CD4-positive, CD25-positive, alpha-beta regulatory T cell (primary cell): ENCODE results near the gene STK35. TPM values are rescaled to one million over a fixed set of nuclear protein-coding genes. Genes with fewer than 3 reads are reported as not detected.
A peak's percentile ranks its signal among the peaks of the same experiment; 100 is the strongest.

Source experiments
- ATAC-seq, 2 donors: fragments of 150-1000 bp; cut with Tn5 transposase; one replicate each; pipeline ENCODE4 v1.10.0; 2021; ENCODE audit warnings: low read depth in 2 of 2, moderate number of reproducible peaks in 2 of 2, moderate library complexity in 1 of 2
- DNase-seq, 3 donors: peaks; one replicate each; pipeline versions ENCODE4 v3.0.0 to v3.0.0-alpha.2; 2012 to 2022; ENCODE audit warnings: mixed read lengths in 1 of 3
- H3K27ac ChIP-seq: one replicate; pipeline ENCODE4 v1.7.0; 2013; ENCODE audit warnings: mild to moderate bottlenecking, low read length; ENCODE audit not compliant: insufficient read depth, poor library complexity, severe bottlenecking
- H3K27me3 ChIP-seq: one replicate; pipeline ENCODE4 v1.7.0; 2013; ENCODE audit warnings: low read length; ENCODE audit not compliant: control insufficient read depth, insufficient read depth
- H3K36me3 ChIP-seq: one replicate; pipeline ENCODE4 v1.7.0; 2013; ENCODE audit warnings: mild to moderate bottlenecking, low read length, moderate library complexity; ENCODE audit not compliant: control insufficient read depth, insufficient read depth
- H3K4me1 ChIP-seq: 2 replicates; pipeline ENCODE4 v1.7.0; 2013; ENCODE audit warnings: mild to moderate bottlenecking, low read length; ENCODE audit not compliant: insufficient read depth, control insufficient read depth, poor library complexity, severe bottlenecking
- H3K4me3 ChIP-seq: one replicate; pipeline ENCODE4 v1.7.0; 2013; ENCODE audit warnings: low read depth, mild to moderate bottlenecking, low read length, moderate library complexity
- H3K9me3 ChIP-seq, 2 experiments: 1 replicate in 1 of 2; 2 replicates in 1 of 2; pipeline ENCODE4 v1.7.0; 2013; ENCODE audit warnings: low read length in 2 of 2, mild to moderate bottlenecking in 1 of 2, moderate library complexity in 1 of 2; ENCODE audit not compliant: control insufficient read depth in 2 of 2
- H3K27ac Mint-ChIP-seq, 3 donors: one replicate each; pipeline ENCODE4 v1.8.0; 2020 to 2022; ENCODE audit warnings: mild to moderate bottlenecking in 3 of 3, mixed read lengths in 3 of 3, moderate library complexity in 2 of 3
- H3K27me3 Mint-ChIP-seq: one replicate; pipeline ENCODE4 v1.8.0; 2022; ENCODE audit warnings: mild to moderate bottlenecking, mixed read lengths
- H3K36me3 Mint-ChIP-seq: one replicate; pipeline ENCODE4 v1.8.0; 2020; ENCODE audit warnings: mixed read lengths
- H3K4me1 Mint-ChIP-seq, 4 donors: one replicate each; pipeline ENCODE4 v1.8.0; 2020 to 2022; ENCODE audit warnings: mixed read lengths in 4 of 4, mild to moderate bottlenecking in 1 of 4
- H3K4me3 Mint-ChIP-seq, 4 donors: one replicate each; pipeline ENCODE4 v1.8.0; 2020 to 2022; ENCODE audit warnings: mild to moderate bottlenecking in 4 of 4, mixed read lengths in 4 of 4, moderate library complexity in 3 of 4
- H3K9me3 Mint-ChIP-seq, 7 donors: one replicate each; pipeline ENCODE4 v1.8.0; 2020 to 2022; ENCODE audit warnings: mixed read lengths in 7 of 7, mild to moderate bottlenecking in 3 of 7, moderate library complexity in 2 of 7
- polyA plus RNA-seq, 4 donors: library from polyadenylated mRNA; unstranded; fragments of 300-500 nt; fragmentation: Illumina TruSeq; gene quantifications; one replicate each; pipeline ENCODE4 v1.2.3, GENCODE V29; 2021
- total RNA-seq: library from RNA; stranded (reverse); gene quantifications from one replicate; pipeline ENCODE4 v1.2.3, GENCODE V29; 2022

Gene STK35
- total and polyA plus RNA-seq, 5 donors from 2014 or later = 5.1 to 15.7 (median 7.6) TPM

- ATAC-seq (no peak), DNase-seq (no peak)
- no peaks in the 10 kb centered on the region for H3K9me3 ChIP-seq
- no peaks in the 10 kb centered on the region for H3K27me3 ChIP-seq
- H3K4me3 ChIP-seq = no peak overlapping the region
- Mint-ChIP-seq H3K4me1 (peaks cover 32 to 90% (median 70%) of the 10 kb centered on the region in 4 donors), H3K9me3 (no peaks in the 10 kb centered on the region), H3K4me3 (peak overlapping the region in 1 of 4 donors; percentile 17), H3K36me3 (peaks cover 32% of the 10 kb centered on the region), H3K27ac (no peak overlapping the region), H3K27me3 (no peaks in the 10 kb centered on the region)
- no peak overlapping the region for H3K27ac ChIP-seq
- H3K4me1 ChIP-seq = peaks cover 23% of the 10 kb centered on the region
- peaks cover 18% of the 10 kb centered on the region for H3K36me3 ChIP-seq
Observed at GRCh38 chr20:2122936-2123335, 21.3 kb downstream of the STK35 start.

- H3K27me3 Mint-ChIP-seq = no peaks in the 10 kb centered on the region
- H3K27ac ChIP-seq = no peak overlapping the region
Observed at GRCh38 chr20:2123720-2124119, 22.1 kb downstream of the STK35 start.

DNA sequence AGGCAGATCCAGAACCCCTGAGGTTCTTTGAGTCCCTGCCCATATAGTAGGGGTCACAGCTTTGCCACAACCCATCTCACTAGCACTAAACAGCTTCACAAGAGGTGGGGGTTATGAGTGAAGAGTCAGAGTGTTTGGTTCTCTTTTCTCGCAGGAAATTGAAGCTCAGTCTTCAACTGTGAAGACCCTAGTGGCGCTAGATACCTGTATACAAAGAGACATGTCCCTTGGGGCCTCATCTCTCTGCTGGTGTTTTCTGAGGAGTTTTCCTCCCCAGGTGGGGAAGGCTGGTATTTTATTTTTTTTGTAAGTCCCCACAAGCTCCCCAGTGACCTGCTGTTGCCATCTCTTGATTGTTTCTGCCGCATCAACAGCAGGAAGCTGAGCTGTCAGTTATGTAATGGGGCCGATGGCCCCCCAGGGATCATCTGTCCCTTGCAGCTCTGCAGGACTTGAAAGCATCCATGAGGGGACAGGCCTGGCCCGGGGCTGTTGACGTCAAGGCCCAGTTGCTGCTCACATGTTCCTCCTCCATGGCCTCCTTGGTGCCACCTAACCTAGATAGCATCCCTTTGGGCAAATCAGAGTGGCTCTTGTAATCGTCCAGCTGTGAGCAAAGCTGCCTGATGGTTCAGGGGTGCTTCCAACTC lies 23.1 kb downstream of the STK35 start:
- Mint-ChIP-seq H3K27ac (peak overlapping the region in 1 of 3 donors; percentile 40), H3K4me1 (peaks cover 25 to 87% (median 70%) of the 10 kb centered on the region in 4 donors), H3K4me3 (no peak overlapping the region), H3K27me3 (no peaks in the 10 kb centered on the region), H3K9me3 (no peaks in the 10 kb centered on the region), H3K36me3 (peaks cover 27% of the 10 kb centered on the region)
- ATAC-seq (no peak), DNase-seq (no peak)
- no peaks in the 10 kb centered on the region for H3K9me3 ChIP-seq
- no peak overlapping the region for H3K4me3 ChIP-seq
- H3K4me1 ChIP-seq = peaks cover 10% of the 10 kb centered on the region
- peaks cover 14% of the 10 kb centered on the region for H3K36me3 ChIP-seq
- H3K27me3 ChIP-seq = no peaks in the 10 kb centered on the region
- no peak overlapping the region for H3K27ac ChIP-seq

More at GRCh38 chr20:2123720-2124119, 22.1 kb downstream of the STK35 start:
- Histone ChIP-seq H3K9me3 (no peaks in the 10 kb centered on the region), H3K36me3 (peaks cover 17% of the 10 kb centered on the region), H3K4me1 (peaks cover 15% of the 10 kb centered on the region), H3K4me3 (no peak overlapping the region), H3K27me3 (no peaks in the 10 kb centered on the region)
- H3K4me3 Mint-ChIP-seq = no peak overlapping the region
- H3K9me3 Mint-ChIP-seq = no peaks in the 10 kb centered on the region
- H3K27ac Mint-ChIP-seq = peak overlapping the region in 1 of 3 donors; percentile 9
- peaks cover 33% of the 10 kb centered on the region for H3K36me3 Mint-ChIP-seq
- peaks cover 29 to 91% (median 73%) of the 10 kb centered on the region in 4 donors for H3K4me1 Mint-ChIP-seq
- ATAC-seq = no peak
- no peak for DNase-seq

DNA sequence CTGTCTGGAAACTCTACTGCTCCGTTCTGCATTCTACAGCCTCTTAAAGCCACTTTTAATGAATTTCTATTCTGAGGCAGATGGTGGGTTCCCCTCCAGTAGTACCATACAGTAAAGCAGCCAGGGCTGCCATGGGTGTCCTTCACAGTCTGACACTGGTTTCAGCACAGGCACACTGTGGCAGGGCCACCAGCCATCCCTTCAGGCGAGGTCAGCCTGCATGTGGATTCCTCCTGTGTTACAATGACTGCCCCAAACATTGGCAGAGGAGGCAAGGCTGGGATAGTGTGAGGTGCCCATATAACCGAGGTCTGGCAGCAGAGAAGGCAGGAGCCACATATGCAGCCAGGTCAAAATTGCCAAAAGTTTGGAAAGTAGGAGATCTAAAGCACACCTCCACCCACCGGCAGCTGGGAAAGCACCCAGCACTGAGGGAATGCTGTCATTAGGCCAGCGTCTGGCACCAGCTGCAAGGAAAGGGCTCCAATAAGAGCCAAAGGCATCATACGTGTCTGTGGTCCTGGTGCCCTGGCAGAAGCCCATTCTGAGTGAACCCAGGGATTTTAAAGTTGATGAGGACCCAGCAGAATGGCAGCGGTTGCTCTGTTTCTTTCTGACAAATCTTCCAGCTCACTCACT lies 24.0 kb downstream of the STK35 start:
- peak overlapping the region in 1 of 3 donors; percentile 67 for H3K27ac Mint-ChIP-seq

DNA sequence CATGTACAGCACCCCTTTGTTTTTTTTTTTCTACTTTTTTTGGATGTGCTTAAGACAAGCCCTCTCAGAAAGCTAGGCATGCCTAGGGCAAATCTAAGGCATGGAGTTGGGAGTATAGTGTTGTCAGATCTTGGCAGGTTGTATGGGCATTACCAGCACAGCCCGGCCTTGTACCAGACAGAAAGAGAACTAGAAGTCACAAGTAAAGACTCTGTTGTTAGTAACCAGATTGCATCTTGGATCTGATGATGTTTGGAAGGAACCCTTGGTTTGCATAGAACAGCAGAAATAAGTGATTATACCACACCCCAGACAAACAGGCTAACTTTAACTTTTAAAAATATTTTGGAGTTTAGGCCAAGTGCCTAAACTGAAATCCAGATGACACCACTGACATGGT lies 25.6 kb downstream of the STK35 start:
- Mint-ChIP-seq H3K4me1 (peaks cover 17 to 79% (median 63%) of the 10 kb centered on the region in 4 donors), H3K9me3 (no peaks in the 10 kb centered on the region), H3K36me3 (peaks cover 12% of the 10 kb centered on the region), H3K27ac (peak overlapping the region in 1 of 3 donors; percentile 69), H3K4me3 (no peak overlapping the region), H3K27me3 (no peaks in the 10 kb centered on the region)
- ATAC-seq (no peak), DNase-seq (no peak)
- Histone ChIP-seq H3K4me1 (peaks cover 10% of the 10 kb centered on the region), H3K27ac (no peak overlapping the region), H3K4me3 (no peak overlapping the region), H3K36me3 (peaks cover 12% of the 10 kb centered on the region), H3K9me3 (no peaks in the 10 kb centered on the region), H3K27me3 (no peaks in the 10 kb centered on the region)

More for the DNA sequence above, 24.0 kb downstream of the STK35 start:
- no peaks in the 10 kb centered on the region for H3K27me3 Mint-ChIP-seq
- peaks cover 29 to 87% (median 69%) of the 10 kb centered on the region in 4 donors for H3K4me1 Mint-ChIP-seq
- Histone ChIP-seq H3K36me3 (peaks cover 12% of the 10 kb centered on the region), H3K4me3 (no peak overlapping the region), H3K4me1 (peaks cover 10% of the 10 kb centered on the region), H3K27ac (no peak overlapping the region), H3K27me3 (no peaks in the 10 kb centered on the region), H3K9me3 (no peaks in the 10 kb centered on the region)
- H3K36me3 Mint-ChIP-seq = peaks cover 24% of the 10 kb centered on the region
- no peaks in the 10 kb centered on the region for H3K9me3 Mint-ChIP-seq
- H3K4me3 Mint-ChIP-seq = peak overlapping the region in 1 of 4 donors; percentile 49
- no peak for DNase-seq
- no peak for ATAC-seq

- Mint-ChIP-seq H3K36me3 (peaks cover 12% of the 10 kb centered on the region), H3K9me3 (no peaks in the 10 kb centered on the region), H3K4me3 (no peak overlapping the region), H3K4me1 (peaks cover 17 to 78% (median 61%) of the 10 kb centered on the region in 4 donors), H3K27ac (peak overlapping the region in 1 of 3 donors; percentile 59), H3K27me3 (no peaks in the 10 kb centered on the region)
- no peak overlapping the region for H3K27ac ChIP-seq
- no peak overlapping the region for H3K4me3 ChIP-seq
- peaks cover 8% of the 10 kb centered on the region for H3K36me3 ChIP-seq
- H3K27me3 ChIP-seq = no peaks in the 10 kb centered on the region
- no peak for DNase-seq
- H3K4me1 ChIP-seq = peaks cover 10% of the 10 kb centered on the region
- H3K9me3 ChIP-seq = no peaks in the 10 kb centered on the region
- ATAC-seq = no peak
Observed at GRCh38 chr20:2128542-2128941, 26.9 kb downstream of the STK35 start.

GRCh38 chr20:2130062-2130591 lies 28.5 kb downstream of the STK35 start:
- Histone ChIP-seq H3K4me3 (no peak overlapping the region), H3K9me3 (no peaks in the 10 kb centered on the region), H3K36me3 (peaks cover 10% of the 10 kb centered on the region), H3K27me3 (no peaks in the 10 kb centered on the region), H3K27ac (no peak overlapping the region), H3K4me1 (peaks cover 5% of the 10 kb centered on the region)
- peaks cover 11 to 73% (median 55%) of the 10 kb centered on the region in 4 donors for H3K4me1 Mint-ChIP-seq
- H3K9me3 Mint-ChIP-seq = no peaks in the 10 kb centered on the region
- no peaks in the 10 kb centered on the region for H3K27me3 Mint-ChIP-seq
- DNase-seq (no peak), ATAC-seq (no peak)
- H3K36me3 Mint-ChIP-seq = peaks cover 12% of the 10 kb centered on the region
- H3K27ac Mint-ChIP-seq = peak overlapping the region in 2 of 3 donors; percentile 1 to 75
- peak overlapping the region in 1 of 4 donors; percentile 52 for H3K4me3 Mint-ChIP-seq
